Osteoblast (primary cell): ENCODE data around the gene PPY. TPM values are rescaled to one million over a fixed set of nuclear protein-coding genes. Genes with fewer than 3 reads are reported as not detected.
A peak's percentile ranks its signal among the peaks of the same experiment; 100 is the strongest.

Experiments used
- DNase-seq: peaks from one replicate; pipeline ENCODE4 v3.0.0; 2011; ENCODE audit warnings: low spot score, mixed read lengths; ENCODE audit not compliant: insufficient read length; ENCODE audit errors: missing footprints
- H2AFZ ChIP-seq: 2 replicates; pipeline ENCODE4 v1.6.0; 2011; ENCODE audit warnings: mild to moderate bottlenecking, low read length
- H3K27ac ChIP-seq: 2 replicates; pipeline ENCODE4 v1.5.1; 2011; ENCODE audit warnings: mild to moderate bottlenecking, low read depth, low read length, moderate library complexity
- H3K27me3 ChIP-seq: 2 replicates; pipeline ENCODE4 v1.6.0; 2012; ENCODE audit warnings: mild to moderate bottlenecking, control low read depth, inconsistent platforms, low read length, moderate library complexity; ENCODE audit not compliant: insufficient read depth
- H3K36me3 ChIP-seq: 2 replicates; pipeline ENCODE4 v1.5.1; 2011; ENCODE audit warnings: mild to moderate bottlenecking, low read length, control low read depth, moderate library complexity; ENCODE audit not compliant: insufficient read depth
- H3K4me1 ChIP-seq: 2 replicates; pipeline ENCODE4 v1.5.1; 2011; ENCODE audit warnings: mild to moderate bottlenecking, low read length, control low read depth, moderate library complexity; ENCODE audit not compliant: insufficient read depth
- H3K4me2 ChIP-seq: 2 replicates; pipeline ENCODE4 v1.6.0; 2011; ENCODE audit warnings: mild to moderate bottlenecking, low read length; ENCODE audit not compliant: insufficient read depth
- H3K4me3 ChIP-seq: fragments of 200-600 bp; sonication (generic); 3 replicates; pipeline ENCODE4 v1.5.1; 2012; ENCODE audit warnings: mild to moderate bottlenecking, low read length, inconsistent platforms; ENCODE audit not compliant: insufficient read depth
- H3K79me2 ChIP-seq: 2 replicates; pipeline ENCODE4 v1.6.0; 2012; ENCODE audit warnings: mild to moderate bottlenecking, low read length, control low read depth, inconsistent platforms; ENCODE audit not compliant: insufficient read depth
- H3K9me3 ChIP-seq: 2 replicates; pipeline ENCODE4 v1.5.1; 2011; ENCODE audit warnings: low read depth, low read length, control low read depth
- H4K20me1 ChIP-seq: 2 replicates; pipeline ENCODE4 v1.6.0; 2012; ENCODE audit warnings: mild to moderate bottlenecking, low read length, control low read depth; ENCODE audit not compliant: insufficient read depth
- CTCF ChIP-seq: IDR thresholded peaks from 2 replicates; pipeline ENCODE4 v1.5.1; 2011; ENCODE audit warnings: mild to moderate bottlenecking, low read depth, low read length, moderate library complexity; ENCODE audit errors: extremely low read depth
- total RNA-seq: library from RNA; depleted of rRNA; stranded (reverse); fragments of >200 nt; gene quantifications from 2 replicates; pipeline ENCODE4 v1.2.3, GENCODE V29; 2012

Gene PPY
- total RNA-seq, 1 donor: not detected

DNA sequence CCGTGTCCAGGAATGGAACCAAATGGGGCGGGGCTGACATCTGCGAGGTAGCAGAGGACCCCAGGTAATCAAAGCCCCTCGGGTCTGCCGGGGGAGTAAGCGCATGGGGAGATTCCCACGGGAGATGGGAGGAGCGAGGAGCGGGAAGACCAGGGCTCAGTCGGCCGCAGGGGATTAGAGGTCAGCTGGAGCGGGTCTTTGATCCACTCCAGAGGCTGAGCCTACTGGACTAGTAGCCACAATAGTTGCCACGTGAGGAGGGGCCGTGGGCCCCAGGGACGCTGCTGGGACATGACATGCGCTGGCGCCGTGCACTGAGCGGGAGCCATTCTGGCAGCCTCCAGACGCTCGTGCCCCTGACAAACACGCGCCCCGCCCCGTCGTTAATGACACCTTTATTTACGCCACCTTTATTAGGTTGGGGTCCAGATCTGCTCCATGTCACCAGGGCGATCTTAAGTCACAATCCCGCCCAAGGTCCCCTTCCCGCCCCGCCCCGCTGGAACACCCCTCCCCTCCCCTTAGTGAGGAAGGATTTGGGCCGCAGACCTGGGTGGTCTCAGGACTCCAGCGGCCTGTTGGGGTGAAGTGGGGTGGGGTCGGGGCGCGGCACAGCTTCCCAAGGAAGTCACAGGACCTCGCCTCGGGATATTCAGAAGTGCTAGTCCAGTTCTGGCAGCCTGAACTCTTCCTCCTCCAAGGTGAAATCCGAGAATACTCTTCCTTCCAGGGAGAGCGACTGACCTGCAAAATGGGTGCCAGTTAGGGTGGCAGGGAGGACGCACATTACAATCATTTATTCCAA, 15.0 kb downstream of the PPY start:
- H3K27me3 ChIP-seq: peaks cover 70% of the 10 kb centered on the region
- no peak overlapping the region for H3K4me3 ChIP-seq
- H3K27ac ChIP-seq: no peak overlapping the region
- H2AFZ ChIP-seq: no peak overlapping the region
- H3K9me3 ChIP-seq: no peaks in the 10 kb centered on the region
- H3K79me2 ChIP-seq: no peaks in the 10 kb centered on the region
- H3K4me2 ChIP-seq: peak overlapping the region; percentile 18
- H4K20me1 ChIP-seq: no peaks in the 10 kb centered on the region
- no peak for DNase-seq
- no peaks in the 10 kb centered on the region for H3K36me3 ChIP-seq
- TF ChIP-seq CTCF: no peak
- no peaks in the 10 kb centered on the region for H3K4me1 ChIP-seq

GRCh38 chr17:43924558-43924957, 17.7 kb downstream of the PPY start:
- Histone ChIP-seq H3K27me3 (peaks cover 63% of the 10 kb centered on the region), H3K4me1 (no peaks in the 10 kb centered on the region), H3K79me2 (no peaks in the 10 kb centered on the region), H2AFZ (no peak overlapping the region), H3K4me3 (no peak overlapping the region), H3K4me2 (no peak overlapping the region), H3K27ac (no peak overlapping the region), H3K36me3 (no peaks in the 10 kb centered on the region), H3K9me3 (no peaks in the 10 kb centered on the region), H4K20me1 (no peaks in the 10 kb centered on the region)
- no peak for TF ChIP-seq CTCF
- no peak for DNase-seq

DNA sequence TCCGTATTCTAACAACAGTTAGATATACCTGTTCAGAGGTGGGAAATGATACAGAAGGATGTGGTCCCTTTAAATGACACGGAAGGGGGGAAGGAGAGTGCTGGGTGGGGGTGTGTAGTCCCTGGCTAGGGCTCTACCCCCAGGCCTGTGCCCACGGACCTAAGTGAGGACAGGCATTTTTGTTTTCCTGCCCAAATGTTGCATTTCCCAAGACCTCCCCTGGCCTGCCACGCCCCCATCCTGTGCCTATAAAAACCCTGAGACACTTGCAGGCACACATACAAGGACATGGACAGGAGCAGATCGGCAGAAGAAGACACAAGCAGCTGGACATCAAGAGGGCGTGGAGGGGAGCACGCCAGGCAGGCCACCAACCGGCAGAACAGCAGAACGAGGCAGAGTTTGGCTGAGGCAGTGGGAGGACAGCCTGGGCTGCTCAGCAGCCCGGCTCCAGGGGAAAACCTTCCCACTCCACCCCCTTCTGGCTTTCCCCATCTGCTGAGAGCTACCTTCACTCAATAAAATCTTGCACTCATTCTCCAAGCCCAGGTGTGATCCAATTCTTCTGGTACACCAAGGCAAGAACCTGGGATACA, 21.7 kb downstream of the PPY start:
- H3K79me2 ChIP-seq: no peaks in the 10 kb centered on the region
- no peak overlapping the region for H2AFZ ChIP-seq
- H3K4me2 ChIP-seq: no peak overlapping the region
- H3K27me3 ChIP-seq: peaks cover 45% of the 10 kb centered on the region
- H3K9me3 ChIP-seq: no peaks in the 10 kb centered on the region
- H4K20me1 ChIP-seq: no peaks in the 10 kb centered on the region
- H3K4me1 ChIP-seq: no peaks in the 10 kb centered on the region
- H3K27ac ChIP-seq: no peak overlapping the region
- no peak for TF ChIP-seq CTCF
- H3K36me3 ChIP-seq: no peaks in the 10 kb centered on the region
- no peak for DNase-seq
- no peak overlapping the region for H3K4me3 ChIP-seq

DNA sequence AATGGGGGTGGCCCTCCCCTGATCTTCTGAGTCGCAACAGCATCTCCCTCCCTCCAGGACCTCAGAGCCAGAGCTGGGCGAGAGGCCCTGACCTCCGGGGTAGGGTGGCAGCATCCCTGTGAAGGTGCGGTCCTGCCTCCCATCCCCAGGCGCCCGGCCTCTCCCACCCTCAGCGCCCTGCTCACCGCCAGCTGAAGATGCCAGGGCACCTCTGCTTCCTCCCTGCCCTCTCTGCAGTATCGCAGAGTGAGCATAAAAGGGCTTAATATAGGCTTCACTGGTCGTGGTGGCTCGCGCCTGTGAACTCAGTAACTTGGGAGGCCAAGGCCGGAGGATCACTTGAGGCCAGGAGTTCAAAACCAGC, 24.3 kb downstream of the PPY start:
- no peaks in the 10 kb centered on the region for H3K4me1 ChIP-seq
- no peaks in the 10 kb centered on the region for H3K79me2 ChIP-seq
- H3K27ac ChIP-seq: no peak overlapping the region
- H3K27me3 ChIP-seq: peaks cover 24% of the 10 kb centered on the region
- H4K20me1 ChIP-seq: no peaks in the 10 kb centered on the region
- H3K9me3 ChIP-seq: no peaks in the 10 kb centered on the region
- DNase-seq: no peak
- H2AFZ ChIP-seq: no peak overlapping the region
- no peak for TF ChIP-seq CTCF
- H3K36me3 ChIP-seq: no peaks in the 10 kb centered on the region
- H3K4me3 ChIP-seq: no peak overlapping the region
- H3K4me2 ChIP-seq: peak overlapping the region; percentile 77
